SU-DHL-6 (cell line): ENCODE data around the gene NEK6.

ENCODE experiments used
- H2AFZ ChIP-seq: fragments of 200-600 bp; sonication (generic); 2 replicates; pipeline ENCODE4 v1.6.1; 2014; ENCODE audit warnings: low read depth, mild to moderate bottlenecking, moderate library complexity, mixed read lengths, antibody characterized with exemption, low read length; ENCODE audit not compliant: severe bottlenecking
- H3F3A ChIP-seq: fragments of 200-600 bp; shearing (Covaris generic); 2 replicates; pipeline ENCODE4 v1.6.0; 2016; ENCODE audit warnings: antibody characterized with exemption, mild to moderate bottlenecking; ENCODE audit not compliant: insufficient read depth
- H3K27ac ChIP-seq: fragments of 200-600 bp; sonication (generic); 2 replicates; pipeline ENCODE4 v1.5.1; 2016; ENCODE audit warnings: low read depth, mild to moderate bottlenecking, low read length, moderate library complexity, mixed read lengths
- H3K27me3 ChIP-seq: fragments of 200-600 bp; sonication (generic), shearing (Covaris generic); 2 replicates; pipeline ENCODE4 v1.6.0; 2014; ENCODE audit warnings: mild to moderate bottlenecking, low read length
- H3K36me3 ChIP-seq: fragments of 200-600 bp; sonication (generic); 2 replicates; pipeline ENCODE4 v1.6.1; 2014; ENCODE audit warnings: mild to moderate bottlenecking, low read length, mixed read lengths
- H3K4me2 ChIP-seq: fragments of 300-600, 200-600 bp; shearing (Covaris generic), sonication (generic); 2 replicates; pipeline ENCODE4 v1.6.0; 2014; ENCODE audit warnings: low read length, low read depth, mild to moderate bottlenecking; ENCODE audit not compliant: poor library complexity, severe bottlenecking
- H3K4me3 ChIP-seq: fragments of 200-600 bp; sonication (generic); 2 replicates; pipeline ENCODE4 v1.5.1; 2014; ENCODE audit warnings: antibody characterized with exemption, low read length, mild to moderate bottlenecking, mixed read lengths; ENCODE audit not compliant: insufficient read depth, poor library complexity, severe bottlenecking
- H3K79me2 ChIP-seq: fragments of 200-600 bp; sonication (generic); 2 replicates; pipeline ENCODE4 v1.6.1; 2014; ENCODE audit warnings: mild to moderate bottlenecking, low read length, moderate library complexity; ENCODE audit not compliant: insufficient read depth
- H3K9ac ChIP-seq: fragments of 200-600 bp; sonication (generic); 2 replicates; pipeline ENCODE4 v1.7.0; 2014; ENCODE audit warnings: mild to moderate bottlenecking, low read length
- H3K9me2 ChIP-seq: fragments of 200-600 bp; sonication (generic); replicated peaks from 2 replicates; pipeline ENCODE4 v1.6.1; 2014; ENCODE audit warnings: low read length; ENCODE audit not compliant: insufficient read depth
- H3K9me3 ChIP-seq: fragments of 200-600 bp; sonication (generic); 2 replicates; pipeline ENCODE4 v1.6.1; 2014; ENCODE audit warnings: low read length, mixed read lengths; ENCODE audit not compliant: insufficient read depth
- H4K20me1 ChIP-seq: fragments of 200-600 bp; sonication (generic); 2 replicates; pipeline ENCODE4 v1.6.1; 2014; ENCODE audit warnings: low read depth, mild to moderate bottlenecking, antibody characterized with exemption, low read length, moderate library complexity, mixed read lengths
- CTCF ChIP-seq: fragments of 200-600 bp; sonication (generic); IDR thresholded peaks from one replicate; pipeline ENCODE4 v1.5.1; 2017; ENCODE audit warnings: antibody characterized with exemption, mild to moderate bottlenecking, low read length, moderate library complexity; ENCODE audit not compliant: insufficient read depth, poor library complexity, severe bottlenecking
- EZH2phosphoT487 ChIP-seq: fragments of 200-600 bp; sonication (generic), shearing (Covaris generic); conservative IDR thresholded peaks from 2 replicates; pipeline ENCODE4 v1.6.1; 2018; ENCODE audit warnings: mild to moderate bottlenecking, antibody characterized with exemption, low read length, moderate library complexity, mixed read lengths

Gene NEK6

GRCh38 chr9:124355039-124355940, 97.5 kb downstream of the NEK6 start:
- Histone ChIP-seq H3K4me2 (no peak overlapping the region), H3K27me3 (no peaks in the 10 kb centered on the region), H3F3A (peaks cover 64% of the 10 kb centered on the region), H3K36me3 (0 out of 2 replicates have a peak, but pooled peaks cover 5% of the 10 kb centered on the region), H3K27ac (no peak overlapping the region), H3K9me3 (no peaks in the 10 kb centered on the region), H3K4me3 (no peak overlapping the region), H4K20me1 (peaks cover 6% of the 10 kb centered on the region; the same call in 1 of the 2 replicates), H3K79me2 (0 out of 2 replicates have a peak, but pooled peaks cover 3% of the 10 kb centered on the region), H3K9ac (no peak overlapping the region), H3K9me2 (no peaks in the 10 kb centered on the region), H2AFZ (no peak overlapping the region)
- no peak for TF ChIP-seq CTCF
- TF ChIP-seq EZH2phosphoT487: no peak

GRCh38 chr9:124355941-124356744, 98.4 kb downstream of the NEK6 start:
- Histone ChIP-seq H3K27me3 (no peaks in the 10 kb centered on the region), H4K20me1 (peaks cover 6% of the 10 kb centered on the region; the same call in 1 of the 2 replicates), H3K27ac (no peak overlapping the region), H3K4me3 (no peak overlapping the region), H3K9me2 (no peaks in the 10 kb centered on the region), H3K9me3 (no peaks in the 10 kb centered on the region), H3K79me2 (0 out of 2 replicates have a peak, but pooled peaks cover 3% of the 10 kb centered on the region), H3K9ac (no peak overlapping the region), H3F3A (peaks cover 65% of the 10 kb centered on the region), H2AFZ (no peak overlapping the region), H3K4me2 (no peak overlapping the region), H3K36me3 (0 out of 2 replicates have a peak, but pooled peaks cover 5% of the 10 kb centered on the region)
- TF ChIP-seq CTCF: no peak
- no peak for TF ChIP-seq EZH2phosphoT487

GRCh38 chr9:124356745-124357390, 99.1 kb downstream of the NEK6 start:
- no peak for TF ChIP-seq EZH2phosphoT487
- no peak for TF ChIP-seq CTCF
- 0 out of 2 replicates have a peak, but pooled peaks cover 3% of the 10 kb centered on the region for H3K36me3 ChIP-seq
- peaks cover 58% of the 10 kb centered on the region for H3F3A ChIP-seq
- H3K9ac ChIP-seq: no peak overlapping the region
- 0 out of 2 replicates have a peak, but pooled peaks cover 3% of the 10 kb centered on the region for H3K79me2 ChIP-seq
- H2AFZ ChIP-seq: no peak overlapping the region
- peaks cover 6% of the 10 kb centered on the region; the same call in 1 of the 2 replicates for H4K20me1 ChIP-seq
- H3K27ac ChIP-seq: peak overlapping the region; percentile 18; the same call in 1 of the 2 replicates
- H3K4me3 ChIP-seq: no peak overlapping the region
- no peak overlapping the region for H3K4me2 ChIP-seq
- H3K9me3 ChIP-seq: no peaks in the 10 kb centered on the region
- no peaks in the 10 kb centered on the region for H3K9me2 ChIP-seq
- H3K27me3 ChIP-seq: no peaks in the 10 kb centered on the region
